IPS-20b (cell line): Measurements from ENCODE around the gene TMEM101.
"Not testable (repeated sequence)": the region's sequence is repeated elsewhere in the genome, so short reads cannot be mapped to it uniquely, and the experiment has no call there.

Experiments
- H3K27ac ChIP-seq: one replicate; pipeline ENCODE4 v1.5.1; 2013; ENCODE audit warnings: low read length
- H3K27me3 ChIP-seq: 2 replicates; pipeline ENCODE4 v1.6.1; 2013; ENCODE audit warnings: mild to moderate bottlenecking, low read length, inconsistent platforms; ENCODE audit not compliant: insufficient read depth
- H3K36me3 ChIP-seq: 2 replicates; pipeline ENCODE4 v1.6.1; 2013; ENCODE audit warnings: low read depth, mild to moderate bottlenecking, inconsistent platforms, low read length, moderate library complexity; ENCODE audit not compliant: insufficient read depth
- H3K4me1 ChIP-seq: 2 replicates; pipeline ENCODE4 v1.6.1; 2013; ENCODE audit warnings: mild to moderate bottlenecking, control low read depth, inconsistent platforms, low read length, moderate library complexity; ENCODE audit not compliant: insufficient read depth
- H3K4me3 ChIP-seq: 2 replicates; pipeline ENCODE4 v1.5.1; 2013; ENCODE audit warnings: mild to moderate bottlenecking, low read length, inconsistent platforms
- H3K9ac ChIP-seq: 2 replicates; pipeline ENCODE4 v1.6.1; 2013; ENCODE audit warnings: low read depth, mild to moderate bottlenecking, inconsistent platforms, low read length, moderate library complexity
- H3K9me3 ChIP-seq: 2 replicates; pipeline ENCODE4 v1.6.1; 2013; ENCODE audit warnings: mild to moderate bottlenecking, low read depth, low read length, inconsistent platforms; ENCODE audit not compliant: insufficient read depth

TMEM101 gene

GRCh38 chr17:43962479-43962878 is 52.3 kb downstream of the TMEM101 start:
- Histone ChIP-seq H3K9ac (no peak overlapping the region), H3K4me1 (no peaks in the 10 kb centered on the region), H3K27me3 (0 out of 2 replicates have a peak, but pooled peaks cover under 1% of the 10 kb centered on the region), H3K36me3 (no peaks in the 10 kb centered on the region), H3K4me3 (no peak overlapping the region), H3K27ac (no peak overlapping the region), H3K9me3 (no peaks in the 10 kb centered on the region)

GRCh38 chr17:43961954-43962353 is 52.8 kb downstream of the TMEM101 start:
- no peaks in the 10 kb centered on the region for H3K36me3 ChIP-seq
- H3K4me3 ChIP-seq, result no peak overlapping the region
- no peak overlapping the region for H3K9ac ChIP-seq
- no peak overlapping the region for H3K27ac ChIP-seq
- no peaks in the 10 kb centered on the region for H3K4me1 ChIP-seq
- H3K9me3 ChIP-seq, result no peaks in the 10 kb centered on the region
- no peaks in the 10 kb centered on the region for H3K27me3 ChIP-seq

GRCh38 chr17:43961292-43961691 is 53.5 kb downstream of the TMEM101 start:
- H3K27me3 ChIP-seq, H3K9ac ChIP-seq, H3K4me1 ChIP-seq, H3K9me3 ChIP-seq, H3K4me3 ChIP-seq, H3K36me3 ChIP-seq, H3K27ac ChIP-seq: not testable (repeated sequence)
